ENCODE data around the gene LIN7B. TPM values are rescaled to one million over a fixed set of nuclear protein-coding genes. Genes with fewer than 3 reads are reported as not detected.
A peak's percentile ranks its signal among the peaks of the same experiment; 100 is the strongest.

LIN7B gene
- total RNA-seq, 4 donors from 2014 or later, result 25.7 to 97.9 (median 34.0) TPM

- Histone ChIP-seq H3K4me1 (peaks cover 7 to 17% of the 10 kb centered on the region in 2 donors), H3K27me3 (peaks cover 0 to 4% (median 0%) of the 10 kb centered on the region in 3 donors), H3K36me3 (no peaks in the 10 kb centered on the region), H3K9me3 (no peaks in the 10 kb centered on the region), H3K27ac (peak overlapping the region; percentile 65 to 83 (median 81)), H3K4me3 (peak overlapping the region; percentile 33 to 52 (median 46))
- ATAC-seq (peak; percentile 95 to 96), DNase-seq (peak; percentile 94 to 96)
- no peak for TF ChIP-seq POLR2A (IDR thresholded peaks at IDR 0.05)
- TF ChIP-seq, protein P1, sequence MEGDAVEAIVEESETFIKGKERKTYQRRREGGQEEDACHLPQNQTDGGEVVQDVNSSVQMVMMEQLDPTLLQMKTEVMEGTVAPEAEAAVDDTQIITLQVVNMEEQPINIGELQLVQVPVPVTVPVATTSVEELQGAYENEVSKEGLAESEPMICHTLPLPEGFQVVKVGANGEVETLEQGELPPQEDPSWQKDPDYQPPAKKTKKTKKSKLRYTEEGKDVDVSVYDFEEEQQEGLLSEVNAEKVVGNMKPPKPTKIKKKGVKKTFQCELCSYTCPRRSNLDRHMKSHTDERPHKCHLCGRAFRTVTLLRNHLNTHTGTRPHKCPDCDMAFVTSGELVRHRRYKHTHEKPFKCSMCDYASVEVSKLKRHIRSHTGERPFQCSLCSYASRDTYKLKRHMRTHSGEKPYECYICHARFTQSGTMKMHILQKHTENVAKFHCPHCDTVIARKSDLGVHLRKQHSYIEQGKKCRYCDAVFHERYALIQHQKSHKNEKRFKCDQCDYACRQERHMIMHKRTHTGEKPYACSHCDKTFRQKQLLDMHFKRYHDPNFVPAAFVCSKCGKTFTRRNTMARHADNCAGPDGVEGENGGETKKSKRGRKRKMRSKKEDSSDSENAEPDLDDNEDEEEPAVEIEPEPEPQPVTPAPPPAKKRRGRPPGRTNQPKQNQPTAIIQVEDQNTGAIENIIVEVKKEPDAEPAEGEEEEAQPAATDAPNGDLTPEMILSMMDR (IDR thresholded peaks at IDR 0.05 in 4 of 5, conservative IDR thresholded peaks at IDR 0.05 in 1 of 5), result peak in 3 of 5 experiments; percentile 12 to 34 (median 19)
- intact Hi-C loops (cut with DNase I; ENCODE audit: low total_unique reads) (loop anchor here (1.0 to 5.0 kb wide), 3 partner anchors 9 to 209 kb away; partner anchors contain the start of genes C19orf73, CD37 and PPFIA3), in situ Hi-C loops (cut with MboI; ENCODE audit: low sequenced_read_pairs in 4 of 4) (no loop called here)
These were observed 13.7 kb downstream of the LIN7B start for GRCh38 chr19:49127674-49128544.

DNA sequence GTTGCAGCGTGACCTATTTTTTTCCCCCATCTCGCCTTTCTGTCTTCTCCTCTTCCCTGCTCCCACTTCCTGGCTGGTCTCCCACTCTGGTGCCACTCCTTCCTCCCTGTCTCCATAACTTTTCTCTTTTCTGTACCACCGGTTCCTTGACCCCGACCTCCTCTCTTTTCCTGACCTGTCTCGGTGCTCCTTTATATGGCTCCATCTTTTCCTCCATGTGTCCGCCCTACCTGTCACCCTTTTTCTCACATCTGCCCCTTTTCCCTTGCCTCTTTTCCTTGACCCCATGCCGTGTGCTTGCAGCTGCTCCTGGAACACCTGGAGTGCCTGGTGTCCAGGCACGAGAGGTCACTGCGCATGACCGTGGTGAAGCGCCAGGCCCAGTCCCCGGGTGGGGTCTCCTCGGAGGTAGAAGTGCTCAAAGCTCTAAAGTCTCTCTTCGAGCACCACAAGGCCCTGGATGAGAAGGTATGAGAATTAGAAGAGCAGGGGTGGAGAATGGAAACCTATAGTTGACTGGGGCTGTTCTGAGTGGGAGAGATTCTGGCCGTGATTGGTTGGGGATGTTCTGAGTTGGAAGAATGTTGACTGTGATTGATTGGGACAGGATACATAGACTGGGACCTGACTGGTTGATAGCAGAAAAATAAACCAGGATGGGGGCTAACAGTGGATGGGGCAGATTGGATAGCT, 14.5 kb downstream of the LIN7B start:
- H3K27ac ChIP-seq, result peak overlapping the region; percentile 61 to 83 (median 71)
- TF ChIP-seq, protein P1 (IDR thresholded peaks at IDR 0.05 in 4 of 5, conservative IDR thresholded peaks at IDR 0.05 in 1 of 5), result no peak
- TF ChIP-seq POLR2A (IDR thresholded peaks at IDR 0.05), result no peak
- H3K4me1 ChIP-seq, result peaks cover 12 to 18% of the 10 kb centered on the region in 2 donors
- peak overlapping the region; percentile 27 to 50 (median 37) for H3K4me3 ChIP-seq
- no peaks in the 10 kb centered on the region for H3K9me3 ChIP-seq
- no peak for ATAC-seq
- in situ Hi-C loops (cut with MboI; ENCODE audit: low sequenced_read_pairs in 4 of 4), result no loop called here
- no peak for DNase-seq
- H3K36me3 ChIP-seq, result no peaks in the 10 kb centered on the region
- intact Hi-C loops (cut with DNase I; ENCODE audit: low total_unique reads), result loop anchor here (1.0 to 5.0 kb wide), 3 partner anchors 9 to 209 kb away; partner anchors contain the start of genes C19orf73, CD37 and PPFIA3
- peaks cover 0 to 4% (median under 1%) of the 10 kb centered on the region in 3 donors for H3K27me3 ChIP-seq

DNA sequence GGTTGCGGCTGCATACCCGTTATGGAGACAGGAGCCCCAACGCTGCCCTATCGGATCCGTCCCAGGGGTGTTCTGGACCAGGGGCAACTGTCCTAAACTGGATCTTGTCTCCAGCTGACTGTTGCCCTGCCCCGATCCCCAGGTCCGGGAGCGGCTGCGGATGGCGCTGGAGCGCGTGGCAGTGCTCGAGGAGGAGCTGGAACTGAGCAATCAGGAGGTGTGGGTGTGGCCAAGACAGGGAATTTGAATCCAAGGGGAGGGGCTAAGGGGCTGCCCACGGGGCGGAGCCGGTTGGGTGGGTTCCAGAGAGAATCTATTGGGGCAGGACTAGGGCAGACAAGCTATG, 15.0 kb downstream of the LIN7B start:
- intact Hi-C loops (cut with DNase I; ENCODE audit: low total_unique reads) (loop anchor here (2.0 to 5.0 kb wide), 2 partner anchors 14 to 208 kb away; partner anchors contain the start of gene CD37), in situ Hi-C loops (cut with MboI; ENCODE audit: low sequenced_read_pairs in 4 of 4) (no loop called here)
- Histone ChIP-seq H3K4me1 (peaks cover 15 to 21% of the 10 kb centered on the region in 2 donors), H3K9me3 (no peaks in the 10 kb centered on the region), H3K36me3 (no peaks in the 10 kb centered on the region), H3K4me3 (no peak overlapping the region), H3K27ac (no peak overlapping the region), H3K27me3 (peaks cover 0 to 5% (median 4%) of the 10 kb centered on the region in 3 donors)
- ATAC-seq (no peak), DNase-seq (no peak)
- TF ChIP-seq POLR2A (IDR thresholded peaks at IDR 0.05), result no peak
- TF ChIP-seq, protein P1 (IDR thresholded peaks at IDR 0.05 in 4 of 5, conservative IDR thresholded peaks at IDR 0.05 in 1 of 5), result no peak

- no peak for ATAC-seq
- Histone ChIP-seq H3K27me3 (peaks cover 0 to 12% (median 10%) of the 10 kb centered on the region in 3 donors), H3K4me1 (peaks cover 15 to 24% of the 10 kb centered on the region in 2 donors), H3K9me3 (no peaks in the 10 kb centered on the region), H3K36me3 (no peaks in the 10 kb centered on the region), H3K4me3 (no peak overlapping the region), H3K27ac (no peak overlapping the region)
- TF ChIP-seq POLR2A (IDR thresholded peaks at IDR 0.05), result no peak
- TF ChIP-seq, protein P1 (IDR thresholded peaks at IDR 0.05 in 4 of 5, conservative IDR thresholded peaks at IDR 0.05 in 1 of 5), result no peak
- intact Hi-C loops (cut with DNase I; ENCODE audit: low total_unique reads) (no loop called here), in situ Hi-C loops (cut with MboI; ENCODE audit: low sequenced_read_pairs in 4 of 4) (no loop called here)
- peak in 1 of 2 donors; percentile 73 for DNase-seq
These were observed 16.2 kb downstream of the LIN7B start for GRCh38 chr19:49130325-49130724.
